ENCODE results near the gene RNF130.

DNA sequence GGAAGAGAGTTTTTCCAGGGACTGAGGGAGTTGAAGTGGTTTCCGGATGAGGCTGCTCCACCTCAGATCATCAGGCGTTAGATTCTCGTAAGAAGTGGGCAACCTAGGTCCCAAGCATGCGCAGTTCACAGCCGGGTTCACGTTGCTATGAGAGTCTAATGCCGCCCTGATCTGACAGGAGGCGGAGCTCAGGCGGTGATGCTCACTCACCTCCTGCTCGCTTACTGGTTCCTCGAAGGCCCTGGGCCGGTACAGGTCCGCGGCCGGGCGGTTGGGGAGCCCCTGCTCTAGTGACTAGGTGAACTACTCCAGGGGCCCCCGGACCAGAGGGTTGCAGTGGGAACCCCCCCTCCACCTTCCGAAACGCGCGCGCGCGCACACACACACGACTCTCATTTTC is 997 bp upstream of the RNF130 start:
- TF ChIP-seq CTCF (IDR thresholded peaks at IDR 0.05) (no peak), POLR2A (IDR thresholded peaks at IDR 0.05) (no peak)
